Amygdala (tissue), 56 donors: ENCODE results near the gene TRAPPC2L.
A peak's percentile ranks its signal among the peaks of the same experiment; 100 is the strongest.

Experiments
- DNase-seq, 56 donors: peaks; one replicate each; lab custom pipeline; 2025; lab: John Stamatoyannopoulos, UW

The TRAPPC2L gene

GRCh38 chr16:88903267-88903666 lies 46.3 kb downstream of the TRAPPC2L start:
- DNase-seq, result no peak

GRCh38 chr16:88904676-88905365 lies 47.9 kb downstream of the TRAPPC2L start:
- DNase-seq, result no peak

GRCh38 chr16:88905563-88905962 lies 48.6 kb downstream of the TRAPPC2L start:
- peak in 1 of 56 donors; percentile 22 for DNase-seq

GRCh38 chr16:88906020-88906419 lies 49.1 kb downstream of the TRAPPC2L start:
- no peak for DNase-seq

- no peak for DNase-seq
Measured at GRCh38 chr16:88906535-88907105, 49.7 kb downstream of the TRAPPC2L start.

GRCh38 chr16:88907768-88908167 lies 50.8 kb downstream of the TRAPPC2L start:
- no peak for DNase-seq

- DNase-seq, result no peak
Measured at GRCh38 chr16:88908307-88908706, 51.4 kb downstream of the TRAPPC2L start.

- no peak for DNase-seq
Measured at GRCh38 chr16:88909431-88910210, 52.7 kb downstream of the TRAPPC2L start.

GRCh38 chr16:88910284-88911135 lies 53.6 kb downstream of the TRAPPC2L start:
- DNase-seq, result no peak

- DNase-seq, result peak in 1 of 56 donors; percentile 51
Measured at GRCh38 chr16:88911136-88911945, 54.4 kb downstream of the TRAPPC2L start.

GRCh38 chr16:88911946-88912310 lies 55.0 kb downstream of the TRAPPC2L start:
- DNase-seq, result no peak
